HG02759 (cell line): ENCODE data around the gene CEP170B.
"Not testable (repeated sequence)": the region's sequence is repeated elsewhere in the genome, so short reads cannot be mapped to it uniquely, and the experiment has no call there.

Experiments
- ATAC-seq: cut with Tn5 transposase; IDR thresholded peaks from one replicate; pipeline ENCODE4 v1.9.1; 2021; ENCODE audit warnings: mild to moderate bottlenecking, moderate library complexity; ENCODE audit not compliant: unreplicated experiment

CEP170B gene

GRCh38 chr14:104877066-104877805 is 12.2 kb downstream of the CEP170B start:
- no peak for ATAC-seq

DNA sequence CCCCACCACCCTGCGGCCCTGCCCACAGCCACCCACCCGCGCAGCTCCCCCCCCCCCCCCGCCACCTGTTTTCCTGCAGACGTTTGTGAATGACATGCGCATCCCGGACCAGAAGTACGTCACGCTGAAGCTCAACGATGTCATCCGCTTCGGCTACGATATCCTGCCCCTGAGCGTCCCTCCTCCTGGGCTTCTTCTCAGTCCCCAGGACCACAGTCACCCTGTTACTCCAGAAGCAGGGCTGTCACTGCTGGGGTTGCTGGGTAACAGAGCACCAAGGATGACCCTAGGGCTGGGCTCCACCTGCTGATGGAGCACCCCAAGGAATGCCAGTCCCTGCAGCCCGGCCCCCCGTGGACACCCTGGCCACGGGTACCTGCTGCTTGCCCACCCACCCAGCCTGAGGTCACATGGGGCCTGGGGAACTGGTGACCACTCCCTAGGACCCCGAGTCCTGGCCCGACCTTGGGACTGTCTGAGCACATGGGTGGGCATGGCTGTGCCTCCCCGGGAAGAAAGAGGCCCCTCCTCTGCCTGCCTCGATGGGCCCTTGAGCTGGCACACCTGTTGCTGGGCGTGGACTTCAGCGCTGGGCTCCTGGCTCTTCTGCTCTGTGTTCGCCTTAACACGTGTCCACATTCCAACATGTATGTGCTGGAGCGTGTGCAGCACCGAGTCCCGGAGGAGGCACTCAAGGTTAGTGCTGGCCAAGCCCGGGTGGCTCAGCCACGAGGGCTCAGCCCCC is 12.9 kb downstream of the CEP170B start:
- no peak for ATAC-seq

DNA sequence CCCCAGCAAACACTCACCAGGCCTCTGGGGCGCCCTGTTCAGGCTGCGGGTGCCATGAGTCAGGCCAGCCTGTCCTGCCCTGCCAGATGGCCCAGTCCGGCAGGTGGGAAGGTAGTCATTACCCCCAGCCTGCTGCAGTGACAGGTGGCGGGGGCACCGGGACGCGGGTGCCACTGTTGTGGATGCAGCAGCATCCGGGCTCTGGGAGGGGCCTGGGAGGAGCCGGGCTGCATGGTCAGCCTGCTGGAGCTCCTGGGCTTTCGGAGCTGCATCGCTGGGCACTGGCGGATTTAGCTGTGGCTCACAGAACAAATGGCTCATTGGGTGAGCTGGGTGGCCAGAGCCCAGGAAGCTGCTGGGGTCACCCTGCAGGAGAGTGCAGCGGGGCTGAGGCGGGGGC is 13.5 kb downstream of the CEP170B start:
- ATAC-seq = no peak

GRCh38 chr14:104879201-104879982 is 14.3 kb downstream of the CEP170B start:
- no peak for ATAC-seq

GRCh38 chr14:104879983-104880565 is 15.0 kb downstream of the CEP170B start:
- ATAC-seq = no peak

- no peak for ATAC-seq
Observed at GRCh38 chr14:104880584-104881210, 15.6 kb downstream of the CEP170B start.

- no peak for ATAC-seq
Observed at GRCh38 chr14:104881369-104881979, 16.4 kb downstream of the CEP170B start.

DNA sequence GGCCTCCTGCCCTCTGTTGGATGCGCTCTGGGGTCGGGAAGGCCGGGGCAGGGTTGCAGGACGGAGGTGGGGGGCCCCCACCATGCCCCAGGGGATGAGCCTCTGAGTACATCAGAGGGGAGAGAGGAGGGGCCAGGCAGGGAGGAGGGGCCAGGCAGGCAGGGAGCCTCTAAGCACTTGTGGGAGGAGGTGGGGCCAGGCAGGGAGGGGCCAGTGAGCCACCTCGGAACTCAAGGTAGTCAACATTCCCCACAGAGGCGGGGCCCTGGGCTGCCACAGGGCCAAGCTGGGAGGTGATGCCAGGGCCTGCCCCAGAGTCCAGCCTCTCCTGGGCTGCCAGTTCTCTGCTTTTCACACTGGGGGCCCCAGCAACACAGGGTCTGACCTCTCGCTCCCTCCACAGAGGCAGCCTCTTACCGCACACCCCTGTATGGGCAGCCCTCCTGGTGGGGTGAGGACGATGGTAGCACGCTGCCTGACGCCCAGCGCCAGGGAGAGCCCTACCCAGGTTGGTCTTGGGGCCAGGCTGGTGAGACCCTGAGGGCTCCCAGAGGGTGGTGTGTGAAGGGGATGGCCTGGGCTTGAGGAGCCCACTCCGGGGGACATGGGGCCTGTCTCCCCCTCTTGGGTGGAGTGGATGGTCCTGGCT is 17.4 kb downstream of the CEP170B start:
- ATAC-seq = no peak

GRCh38 chr14:104882991-104883660 is 18.1 kb downstream of the CEP170B start:
- ATAC-seq = no peak

DNA sequence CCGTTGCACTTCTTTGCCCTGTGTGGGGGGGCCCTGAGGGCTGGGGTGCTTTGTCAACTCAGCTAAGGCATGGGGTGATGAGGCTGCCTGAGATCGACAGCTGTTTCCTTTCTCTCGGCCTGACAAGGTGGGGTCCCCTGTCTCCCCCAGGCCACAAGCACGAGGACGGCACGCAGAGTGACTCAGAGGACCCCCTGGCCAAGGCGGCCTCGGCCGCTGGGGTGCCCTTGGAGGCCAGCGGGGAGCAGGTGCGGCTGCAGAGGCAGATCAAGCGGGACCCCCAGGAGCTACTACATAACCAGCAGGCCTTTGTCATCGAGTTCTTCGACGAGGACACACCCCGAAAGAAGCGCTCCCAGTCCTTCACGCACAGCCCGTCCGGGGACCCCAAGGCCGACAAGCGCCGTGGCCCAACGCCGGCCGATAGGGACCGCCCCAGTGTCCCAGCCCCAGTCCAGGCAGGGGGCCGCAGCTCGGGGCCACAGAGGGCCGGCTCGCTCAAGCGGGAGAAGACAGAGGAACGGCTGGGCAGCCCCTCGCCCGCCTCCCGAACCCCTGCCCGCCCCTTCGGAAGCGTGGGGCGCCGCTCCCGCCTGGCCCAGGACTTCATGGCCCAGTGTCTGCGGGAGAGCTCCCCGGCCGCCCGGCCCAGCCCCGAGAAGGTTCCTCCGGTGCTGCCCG is 18.8 kb downstream of the CEP170B start:
- ATAC-seq = no peak

GRCh38 chr14:104884381-104884780 is 19.3 kb downstream of the CEP170B start:
- not testable (repeated sequence) for ATAC-seq

DNA sequence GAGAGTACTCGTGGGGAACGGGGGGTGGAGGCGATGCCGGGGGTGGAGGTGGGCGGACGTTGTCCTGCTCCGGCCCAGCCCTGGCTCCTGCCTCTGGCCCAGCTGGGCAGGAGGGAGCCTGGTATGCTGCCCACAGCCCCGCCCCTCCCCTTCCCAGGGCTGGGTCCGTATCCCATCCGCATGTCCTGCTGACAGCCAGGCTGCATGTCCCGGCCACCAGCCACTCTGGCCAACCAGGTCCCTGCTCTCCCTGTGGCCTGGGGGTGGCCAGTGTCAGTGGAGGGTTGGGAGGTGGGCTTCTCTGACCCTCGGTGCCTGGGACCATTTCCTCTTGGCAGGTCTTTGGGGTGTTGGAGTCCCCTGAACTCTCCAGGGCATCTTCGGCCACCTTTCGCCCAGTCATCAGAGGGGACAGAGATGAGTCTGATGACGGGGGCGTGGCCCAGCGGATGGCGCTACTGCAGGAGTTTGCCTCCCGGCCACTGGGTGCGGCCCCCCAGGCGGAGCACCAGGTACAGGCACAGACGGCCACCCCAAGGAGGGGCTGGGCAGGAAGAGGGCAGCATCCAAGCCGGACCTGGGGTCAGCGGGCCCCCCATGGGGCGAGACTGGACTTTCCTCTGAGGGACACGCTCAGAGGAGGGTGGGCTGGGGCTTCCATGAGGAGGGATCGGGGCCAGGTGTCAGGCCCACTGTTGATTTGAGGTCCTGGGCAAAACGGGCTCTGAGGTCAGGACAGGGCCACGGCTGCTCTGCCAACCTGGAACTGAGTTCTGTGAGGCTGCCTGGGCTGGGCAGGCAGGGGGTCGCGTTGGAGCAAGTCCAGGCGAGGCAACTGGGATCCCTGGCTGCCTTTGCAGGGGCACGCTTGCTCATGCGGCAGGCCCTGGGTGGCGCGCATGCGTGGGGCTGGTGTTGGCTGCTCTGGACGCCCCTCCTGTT is 20.2 kb downstream of the CEP170B start:
- no peak for ATAC-seq

- ATAC-seq = no peak
Observed at GRCh38 chr14:104885973-104886689, 21.1 kb downstream of the CEP170B start.

DNA sequence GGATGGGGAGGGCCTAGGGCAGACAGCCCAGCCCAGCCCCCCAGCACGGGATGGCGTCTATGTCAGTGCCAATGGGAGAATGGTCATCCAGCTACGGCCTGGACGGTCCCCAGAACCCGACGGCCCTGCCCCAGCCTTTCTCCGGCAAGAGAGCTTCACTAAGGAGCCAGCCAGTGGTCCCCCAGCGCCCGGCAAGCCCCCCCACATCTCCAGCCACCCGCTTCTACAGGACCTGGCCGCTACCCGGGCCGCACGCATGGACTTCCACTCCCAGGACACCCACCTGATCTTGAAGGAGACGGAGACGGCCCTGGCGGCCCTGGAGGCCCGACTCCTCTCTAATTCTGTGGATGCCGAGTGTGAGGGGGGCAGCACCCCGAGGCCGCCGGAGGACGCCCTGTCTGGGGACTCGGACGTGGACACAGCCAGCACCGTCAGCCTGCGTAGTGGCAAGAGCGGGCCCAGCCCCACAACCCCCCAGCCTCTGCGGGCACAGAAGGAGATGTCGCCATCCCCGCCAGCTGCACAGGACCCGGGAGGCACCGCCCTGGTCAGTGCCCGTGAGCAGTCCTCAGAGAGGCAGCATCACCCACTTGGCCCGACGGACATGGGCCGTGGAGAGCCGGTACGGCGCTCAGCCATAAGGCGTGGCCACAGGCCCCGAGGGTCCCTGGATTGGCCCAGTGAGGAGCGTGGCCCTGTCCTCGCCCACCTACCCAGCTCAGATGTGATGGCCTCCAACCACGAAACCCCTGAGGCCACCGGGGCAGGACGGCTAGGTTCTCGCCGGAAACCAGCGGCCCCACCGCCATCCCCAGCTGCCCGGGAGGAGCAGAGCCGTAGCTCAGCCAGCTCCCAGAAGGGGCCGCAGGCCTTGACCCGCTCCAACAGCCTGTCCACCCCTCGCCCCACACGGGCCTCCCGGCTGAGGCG is 21.9 kb downstream of the CEP170B start:
- ATAC-seq = no peak

DNA sequence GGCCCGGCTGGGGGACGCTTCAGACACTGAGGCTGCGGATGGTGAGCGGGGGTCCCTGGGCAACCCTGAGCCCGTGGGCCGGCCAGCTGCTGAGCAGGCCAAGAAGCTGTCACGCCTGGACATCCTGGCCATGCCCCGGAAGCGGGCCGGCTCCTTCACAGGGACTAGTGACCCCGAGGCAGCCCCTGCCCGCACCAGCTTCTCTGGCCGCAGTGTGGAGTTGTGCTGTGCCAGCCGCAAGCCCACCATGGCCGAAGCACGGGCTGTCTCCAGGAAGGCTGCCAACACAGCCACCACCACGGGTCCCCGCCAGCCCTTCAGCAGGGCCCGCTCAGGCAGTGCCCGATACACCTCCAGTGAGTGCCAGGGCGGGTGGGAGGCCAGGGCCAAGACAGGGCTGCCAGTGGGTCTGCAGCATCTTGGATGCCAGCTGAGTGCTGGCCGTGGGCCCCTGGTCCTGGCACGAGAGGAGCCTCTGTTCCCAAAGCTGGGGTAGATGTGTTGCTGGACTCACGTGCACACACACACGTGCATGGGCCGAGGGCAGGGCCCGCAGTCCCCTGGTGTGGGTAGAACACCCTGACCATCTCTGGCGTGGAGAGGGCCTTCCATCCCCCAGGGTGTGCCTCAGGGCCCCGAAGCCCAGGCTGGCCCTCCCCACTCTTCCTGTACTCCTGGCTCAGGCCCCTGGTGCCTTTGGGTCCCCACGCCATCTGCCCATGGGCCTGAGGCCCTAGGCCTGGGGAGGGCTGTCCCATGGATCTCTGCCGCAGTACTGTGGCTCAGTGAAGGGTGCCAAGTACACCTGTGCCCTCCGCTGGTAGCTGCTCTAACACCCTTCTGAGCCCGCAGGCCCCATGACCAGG is 22.8 kb downstream of the CEP170B start:
- ATAC-seq = no peak
